Activated CD4-positive, alpha-beta memory T cell treated with anti-CD3 and anti-CD28 coated beads for 36 hours (primary cell): ENCODE measurements around the gene PODXL2. TPM values are rescaled to one million over a fixed set of nuclear protein-coding genes. Genes with fewer than 3 reads are reported as not detected.

Experiments used
- CTCF ChIA-PET: fragments of 350-600 bp; sonication (Branson Sonifier 250); formaldehyde crosslinking; loops from one replicate; lab custom pipeline; 2021; ENCODE audit warnings: antibody characterized with exemption, inconsistent platforms; lab: Charles Lee
- POLR2A ChIA-PET: fragments of 350-600 bp; sonication (Branson Sonifier 250); formaldehyde crosslinking; loops from one replicate; lab custom pipeline; 2021; ENCODE audit warnings: antibody characterized with exemption; lab: Charles Lee
- DNase-seq: peaks from one replicate; pipeline ENCODE4 v3.0.0-alpha.2; 2020
- H3K27ac Mint-ChIP-seq: one replicate; pipeline ENCODE4 v1.8.0; 2021; ENCODE audit warnings: mixed read lengths
- H3K27me3 Mint-ChIP-seq: one replicate; pipeline ENCODE4 v1.8.0; 2021; ENCODE audit warnings: mixed read lengths
- H3K36me3 Mint-ChIP-seq: one replicate; pipeline ENCODE4 v1.8.0; 2021; ENCODE audit warnings: mixed read lengths
- H3K4me1 Mint-ChIP-seq: one replicate; pipeline ENCODE4 v1.8.0; 2021; ENCODE audit warnings: low read depth, mixed read lengths
- H3K4me3 Mint-ChIP-seq: one replicate; pipeline ENCODE4 v1.8.0; 2021; ENCODE audit warnings: mild to moderate bottlenecking, mixed read lengths
- H3K9me3 Mint-ChIP-seq: one replicate; pipeline ENCODE4 v1.8.0; 2021; ENCODE audit warnings: mixed read lengths
- intact Hi-C: fragments of 100-400 bp; cut with micrococcal nuclease; formaldehyde crosslinking; loops from one replicate; pipeline ENCODE4 v1.15.1; 2023
- total RNA-seq, 2 experiments: library from RNA; stranded (reverse); gene quantifications; one replicate each; pipeline ENCODE4 v1.2.3, GENCODE V29; 2021

The PODXL2 gene
- total RNA-seq, 2 experiments from 2014 or later: 1.2 to 1.3 TPM

- no peaks in the 10 kb centered on the region for H3K9me3 Mint-ChIP-seq
- H3K4me1 Mint-ChIP-seq: peaks cover 2% of the 10 kb centered on the region
- intact Hi-C loops: no loop called here
- no peak overlapping the region for H3K27ac Mint-ChIP-seq
- CTCF ChIA-PET: interaction anchor here (1.1 kb wide), 1 partner anchor 46 kb away, joined by 3 read pairs; no protein-coding TSS in a partner anchor
- H3K36me3 Mint-ChIP-seq: peaks cover 49% of the 10 kb centered on the region
- no peak for DNase-seq
- no peaks in the 10 kb centered on the region for H3K27me3 Mint-ChIP-seq
- no peak overlapping the region for H3K4me3 Mint-ChIP-seq
- POLR2A ChIA-PET: no interaction called here
These were observed 8.2 kb upstream of the PODXL2 start for GRCh38 chr3:127620637-127621375.

- CTCF ChIA-PET: interaction anchor here (1.1 kb wide), 1 partner anchor 47 kb away, joined by 3 read pairs; no protein-coding TSS in a partner anchor
- Mint-ChIP-seq H3K4me1 (peaks cover 8% of the 10 kb centered on the region), H3K36me3 (peaks cover 38% of the 10 kb centered on the region), H3K9me3 (no peaks in the 10 kb centered on the region), H3K27ac (no peak overlapping the region), H3K4me3 (no peak overlapping the region), H3K27me3 (no peaks in the 10 kb centered on the region)
- no peak for DNase-seq
- POLR2A ChIA-PET: interaction anchor here (0.6 to 1.1 kb wide), 2 partner anchors 15 to 229 kb away, joined by 3 read pairs; no protein-coding TSS in a partner anchor
- intact Hi-C loops: no loop called here
These were observed 7.0 kb upstream of the PODXL2 start for GRCh38 chr3:127622031-127622430.

- Mint-ChIP-seq H3K27ac (no peak overlapping the region), H3K4me3 (no peak overlapping the region), H3K4me1 (peaks cover 8% of the 10 kb centered on the region), H3K9me3 (no peaks in the 10 kb centered on the region), H3K36me3 (peaks cover 29% of the 10 kb centered on the region), H3K27me3 (peaks cover 2% of the 10 kb centered on the region)
- intact Hi-C loops: no loop called here
- POLR2A ChIA-PET: interaction anchor here (0.6 to 1.1 kb wide), 2 partner anchors 15 to 230 kb away, joined by 3 read pairs; no protein-coding TSS in a partner anchor
- no peak for DNase-seq
- CTCF ChIA-PET: no interaction called here
These were observed 6.0 kb upstream of the PODXL2 start for GRCh38 chr3:127622772-127623576.

- Mint-ChIP-seq H3K27ac (no peak overlapping the region), H3K36me3 (peaks cover 19% of the 10 kb centered on the region), H3K4me1 (peaks cover 14% of the 10 kb centered on the region), H3K9me3 (no peaks in the 10 kb centered on the region), H3K27me3 (peaks cover 8% of the 10 kb centered on the region), H3K4me3 (no peak overlapping the region)
- ChIA-PET CTCF (no interaction called here), POLR2A (interaction anchor here (0.7 kb wide), 1 partner anchor 291 kb away, joined by 3 read pairs; the partner anchor contains the start of gene KBTBD12)
- intact Hi-C loops: no loop called here
- DNase-seq: no peak
These were observed 4.9 kb upstream of the PODXL2 start for GRCh38 chr3:127624063-127624462.

- no peak overlapping the region for H3K4me3 Mint-ChIP-seq
- DNase-seq: no peak
- POLR2A ChIA-PET: no interaction called here
- peaks cover 13% of the 10 kb centered on the region for H3K36me3 Mint-ChIP-seq
- intact Hi-C loops: no loop called here
- peaks cover 17% of the 10 kb centered on the region for H3K27me3 Mint-ChIP-seq
- no peaks in the 10 kb centered on the region for H3K9me3 Mint-ChIP-seq
- peaks cover 25% of the 10 kb centered on the region for H3K4me1 Mint-ChIP-seq
- H3K27ac Mint-ChIP-seq: no peak overlapping the region
- CTCF ChIA-PET: interaction anchor here (0.9 to 1.4 kb wide), 2 partner anchors 51 kb away, joined by 3 read pairs; no protein-coding TSS in a partner anchor
These were observed 3.2 kb upstream of the PODXL2 start for GRCh38 chr3:127625821-127626220.

GRCh38 chr3:127628426-127628787 is 578 bp upstream of the PODXL2 start:
- no peak for DNase-seq
- peaks cover 20% of the 10 kb centered on the region for H3K27me3 Mint-ChIP-seq
- CTCF ChIA-PET: no interaction called here
- peak overlapping the region; percentile 55 for H3K4me3 Mint-ChIP-seq
- no peak overlapping the region for H3K27ac Mint-ChIP-seq
- no peaks in the 10 kb centered on the region for H3K36me3 Mint-ChIP-seq
- no peaks in the 10 kb centered on the region for H3K9me3 Mint-ChIP-seq
- peaks cover 25% of the 10 kb centered on the region for H3K4me1 Mint-ChIP-seq
- intact Hi-C loops: no loop called here
- POLR2A ChIA-PET: interaction anchor here (0.6 kb wide), 1 partner anchor 469 kb away, joined by 4 read pairs; no protein-coding TSS in a partner anchor

- Mint-ChIP-seq H3K9me3 (no peaks in the 10 kb centered on the region), H3K27ac (no peak overlapping the region), H3K36me3 (no peaks in the 10 kb centered on the region), H3K4me1 (peaks cover 25% of the 10 kb centered on the region), H3K27me3 (peaks cover 22% of the 10 kb centered on the region), H3K4me3 (peak overlapping the region; percentile 51)
- ChIA-PET POLR2A (interaction anchor here (0.9 kb wide), 1 partner anchor 31 kb away, joined by 3 read pairs; the partner anchor contains the start of gene MCM2), CTCF (no interaction called here)
- DNase-seq: peak; percentile 45
- intact Hi-C loops: loop anchor here (5.0 kb wide), 1 partner anchor 32 kb away; the partner anchor contains the start of gene MCM2
These were observed 750 bp downstream of the PODXL2 start for GRCh38 chr3:127629467-127630403.

- no peak overlapping the region for H3K4me3 Mint-ChIP-seq
- H3K27ac Mint-ChIP-seq: no peak overlapping the region
- DNase-seq: no peak
- intact Hi-C loops: loop anchor here (5.0 kb wide), 1 partner anchor 34 kb away; the partner anchor contains the start of gene MCM2
- H3K36me3 Mint-ChIP-seq: no peaks in the 10 kb centered on the region
- H3K4me1 Mint-ChIP-seq: peaks cover 22% of the 10 kb centered on the region
- no peaks in the 10 kb centered on the region for H3K9me3 Mint-ChIP-seq
- peaks cover 22% of the 10 kb centered on the region for H3K27me3 Mint-ChIP-seq
- POLR2A ChIA-PET: no interaction called here
- CTCF ChIA-PET: no interaction called here
These were observed 2.1 kb downstream of the PODXL2 start for GRCh38 chr3:127630811-127631714.

GRCh38 chr3:127632035-127632820 is 3.2 kb downstream of the PODXL2 start:
- POLR2A ChIA-PET: interaction anchor here (0.6 kb wide), 1 partner anchor 60 kb away, joined by 3 read pairs; no protein-coding TSS in a partner anchor

GRCh38 chr3:127634653-127635052 is 5.7 kb downstream of the PODXL2 start:
- ChIA-PET CTCF (no interaction called here), POLR2A (no interaction called here)
- no peak overlapping the region for H3K27ac Mint-ChIP-seq
- peaks cover 12% of the 10 kb centered on the region for H3K27me3 Mint-ChIP-seq
- H3K9me3 Mint-ChIP-seq: no peaks in the 10 kb centered on the region
- H3K4me3 Mint-ChIP-seq: no peak overlapping the region
- no peaks in the 10 kb centered on the region for H3K36me3 Mint-ChIP-seq
- intact Hi-C loops: loop anchor here (5.0 kb wide), 1 partner anchor 37 kb away; the partner anchor contains the start of gene MCM2
- H3K4me1 Mint-ChIP-seq: peaks cover 9% of the 10 kb centered on the region
- no peak for DNase-seq

More at GRCh38 chr3:127632035-127632820, 3.2 kb downstream of the PODXL2 start:
- H3K27ac Mint-ChIP-seq: no peak overlapping the region
- DNase-seq: no peak
- intact Hi-C loops: loop anchor here (5.0 kb wide), 1 partner anchor 35 kb away; the partner anchor contains the start of gene MCM2
- no peak overlapping the region for H3K4me3 Mint-ChIP-seq
- peaks cover 17% of the 10 kb centered on the region for H3K4me1 Mint-ChIP-seq
- CTCF ChIA-PET: no interaction called here
- H3K27me3 Mint-ChIP-seq: peaks cover 22% of the 10 kb centered on the region
- H3K36me3 Mint-ChIP-seq: no peaks in the 10 kb centered on the region
- H3K9me3 Mint-ChIP-seq: no peaks in the 10 kb centered on the region
